ENCODE results near the gene MSL3B.

MSL3B gene

GRCh38 chr2:233832414-233832813 lies 35.8 kb downstream of the MSL3B start:
- DNase-seq = no peak

GRCh38 chr2:233831861-233832260 lies 36.3 kb downstream of the MSL3B start:
- DNase-seq = no peak

GRCh38 chr2:233831011-233831721 lies 37.0 kb downstream of the MSL3B start:
- DNase-seq = no peak

- DNase-seq = no peak
These were observed 37.9 kb downstream of the MSL3B start for GRCh38 chr2:233830111-233830802.

GRCh38 chr2:233829193-233830110 lies 38.7 kb downstream of the MSL3B start:
- no peak for DNase-seq

GRCh38 chr2:233828546-233829192 lies 39.5 kb downstream of the MSL3B start:
- no peak for DNase-seq

GRCh38 chr2:233824373-233824772 lies 43.8 kb downstream of the MSL3B start:
- no peak for DNase-seq

- DNase-seq = no peak
These were observed 44.5 kb downstream of the MSL3B start for GRCh38 chr2:233823731-233824121.

- DNase-seq = no peak
These were observed 45.1 kb downstream of the MSL3B start for GRCh38 chr2:233822781-233823730.

GRCh38 chr2:233822101-233822771 lies 46.0 kb downstream of the MSL3B start:
- DNase-seq = no peak

- DNase-seq = no peak
These were observed 46.5 kb downstream of the MSL3B start for GRCh38 chr2:233821709-233822100.

GRCh38 chr2:233821196-233821595 lies 47.0 kb downstream of the MSL3B start:
- DNase-seq = no peak

GRCh38 chr2:233820774-233821105 lies 47.4 kb downstream of the MSL3B start:
- no peak for DNase-seq

GRCh38 chr2:233819884-233820773 lies 48.1 kb downstream of the MSL3B start:
- no peak for DNase-seq

GRCh38 chr2:233818639-233819621 lies 49.3 kb downstream of the MSL3B start:
- no peak for DNase-seq

GRCh38 chr2:233817995-233818638 lies 50.1 kb downstream of the MSL3B start:
- no peak for DNase-seq

GRCh38 chr2:233817361-233817911 lies 50.8 kb downstream of the MSL3B start:
- DNase-seq = no peak

GRCh38 chr2:233816771-233817170 lies 51.4 kb downstream of the MSL3B start:
- DNase-seq = no peak
